Endothelial cell of umbilical vein (primary cell): Measurements from ENCODE around the gene HBP1. TPM values are rescaled to one million over a fixed set of nuclear protein-coding genes. Genes with fewer than 3 reads are reported as not detected.

Source experiments
- BruUV-seq: library from RNA; stranded (reverse); fragments of 400-500 nt; replicated peaks from 2 replicates; lab custom pipeline; 2021; lab: Mats Ljungman, UMichigan
- CTCF ChIA-PET: fragments of 300-600, 350-600 bp; sonication (Branson Sonifier 250); formaldehyde crosslinking; loops from one replicate; lab custom pipeline; 2021; ENCODE audit warnings: antibody characterized with exemption, inconsistent platforms; lab: Charles Lee
- POLR2A ChIA-PET: fragments of 300-600, 350-600 bp; sonication (Branson Sonifier 250); formaldehyde crosslinking; loops from one replicate; lab custom pipeline; 2021; ENCODE audit warnings: antibody characterized with exemption, inconsistent platforms; lab: Charles Lee
- DNase-seq: peaks from one replicate; pipeline ENCODE4 v3.0.0-alpha.2; 2011; ENCODE audit warnings: low read depth, low spot score
- FAIRE-seq: peaks from 2 replicates; lab custom pipeline; 2011; peaks lifted over from hg19 to GRCh38; lab: Jason Lieb, UNC
- H2AFZ ChIP-seq: 2 replicates; pipeline ENCODE4 v1.6.0; 2012; ENCODE audit warnings: low read depth, low read length, control low read depth, inconsistent platforms
- H3K27ac ChIP-seq: 2 replicates; pipeline ENCODE4 v1.5.1; 2011; ENCODE audit warnings: low read depth, mild to moderate bottlenecking, control low read depth, low read length, moderate library complexity; ENCODE audit not compliant: insufficient read depth
- H3K27me3 ChIP-seq, 2 experiments: 2 replicates each; pipeline versions ENCODE4 v1.6.0 to v1.6.1; 2011; ENCODE audit warnings: low read length in 2 of 2, mixed read lengths in 1 of 2; ENCODE audit not compliant: control insufficient read depth in 2 of 2, insufficient read depth in 2 of 2
- H3K36me3 ChIP-seq, 2 experiments: 2 replicates in 1 of 2; 3 replicates in 1 of 2; pipeline ENCODE4 v1.5.1; 2011; ENCODE audit warnings: low read length in 2 of 2, mild to moderate bottlenecking in 1 of 2, moderate library complexity in 1 of 2; ENCODE audit not compliant: control insufficient read depth in 2 of 2, insufficient read depth in 2 of 2; ENCODE audit errors: extremely low read depth in 1 of 2
- H3K4me1 ChIP-seq: 3 replicates; pipeline ENCODE4 v1.5.1; 2011; ENCODE audit warnings: mild to moderate bottlenecking, low read length; ENCODE audit not compliant: control insufficient read depth, insufficient read depth; ENCODE audit errors: extremely low read depth
- H3K4me2 ChIP-seq: 2 replicates; pipeline ENCODE4 v1.6.1; 2011; ENCODE audit warnings: low read length, control low read depth, mixed read lengths; ENCODE audit not compliant: insufficient read depth
- H3K4me3 ChIP-seq, 3 experiments: fragments of 200-600 bp in 1 of 3; sonication (generic), shearing (Covaris generic) in 1 of 3; replicated peaks in 1 of 3; 2 replicates each; pipeline ENCODE4 v1.5.1; 2011 to 2016; ENCODE audit warnings: control low read depth in 3 of 3, low read length in 3 of 3, mild to moderate bottlenecking in 2 of 3, inconsistent platforms in 1 of 3, low read depth in 1 of 3, moderate library complexity in 1 of 3; ENCODE audit not compliant: insufficient read depth in 1 of 3
- H3K79me2 ChIP-seq: 2 replicates; pipeline ENCODE4 v1.6.0; 2012; ENCODE audit warnings: low read length, inconsistent platforms; ENCODE audit not compliant: control insufficient read depth, insufficient read depth
- H3K9ac ChIP-seq: replicated peaks from 2 replicates; pipeline ENCODE3; 2011; ENCODE audit warnings: low read length, control low read depth; ENCODE audit not compliant: insufficient read depth; ENCODE audit errors: extremely low read depth
- H3K9me1 ChIP-seq: replicated peaks from 3 replicates; pipeline ENCODE4 v1.6.0; 2011; ENCODE audit warnings: mild to moderate bottlenecking, low read length; ENCODE audit not compliant: control insufficient read depth, insufficient read depth; ENCODE audit errors: extremely low read depth
- H3K9me3 ChIP-seq: replicated peaks from 2 replicates; pipeline ENCODE4 v1.5.1; 2012; ENCODE audit warnings: low read length, inconsistent platforms; ENCODE audit not compliant: control insufficient read depth, insufficient read depth
- H4K20me1 ChIP-seq: replicated peaks from 2 replicates; pipeline ENCODE3; 2011; ENCODE audit warnings: mild to moderate bottlenecking, low read length; ENCODE audit not compliant: control insufficient read depth, insufficient read depth; ENCODE audit errors: extremely low read depth
- CTCF ChIP-seq, 2 donors: IDR thresholded peaks; 1 replicate in 1 of 2; 2 replicates in 1 of 2; pipeline ENCODE4 v1.5.1; 2011; ENCODE audit warnings: low read length in 2 of 2, mild to moderate bottlenecking in 2 of 2, moderate library complexity in 2 of 2, control low read depth in 1 of 2, inconsistent platforms in 1 of 2, low read depth in 1 of 2; ENCODE audit not compliant: insufficient read depth in 1 of 2; ENCODE audit errors: extremely low read depth in 1 of 2
- EZH2 ChIP-seq: IDR thresholded peaks from 2 replicates; pipeline ENCODE4 v1.6.1; 2012; ENCODE audit warnings: borderline replicate concordance, low read depth, mild to moderate bottlenecking, moderate library complexity, low read length, inconsistent platforms; ENCODE audit not compliant: severe bottlenecking
- FOS ChIP-seq: IDR thresholded peaks from 2 replicates; pipeline ENCODE4 v1.6.1; 2011; ENCODE audit warnings: mild to moderate bottlenecking, low read length, moderate library complexity, borderline replicate concordance; ENCODE audit not compliant: insufficient read depth
- GATA2 ChIP-seq: IDR thresholded peaks from 2 replicates; pipeline ENCODE4 v1.7.0; 2011; ENCODE audit warnings: low read depth, mild to moderate bottlenecking, moderate library complexity, mixed read lengths, low read length; ENCODE audit not compliant: insufficient read length, insufficient read depth
- JUN ChIP-seq: IDR thresholded peaks from 2 replicates; pipeline ENCODE4 v1.6.1; 2011; ENCODE audit warnings: borderline replicate concordance, low read depth; ENCODE audit not compliant: insufficient read length, insufficient read depth
- MAX ChIP-seq: IDR thresholded peaks from 2 replicates; pipeline ENCODE4 v1.6.1; 2011; ENCODE audit not compliant: insufficient read depth, insufficient read length
- MYC ChIP-seq: IDR thresholded peaks from one replicate; pipeline ENCODE4 v1.6.1; 2011; ENCODE audit warnings: mild to moderate bottlenecking, low read depth, low read length
- POLR2A ChIP-seq: IDR thresholded peaks from 2 replicates; pipeline ENCODE4 v1.6.1; 2012; ENCODE audit warnings: low read depth, mild to moderate bottlenecking, control low read depth, low read length
- POLR2AphosphoS5 ChIP-seq: IDR thresholded peaks from 2 replicates; pipeline ENCODE4 v1.6.1; 2012; ENCODE audit warnings: low read depth, mild to moderate bottlenecking, control low read depth, low read length, moderate library complexity; ENCODE audit not compliant: insufficient read depth
- dilution Hi-C: fragments of 300-500 bp; cut with MboI; formaldehyde crosslinking; loops from one replicate; pipeline ENCODE4 v1.15.0; 2019; ENCODE audit warnings: low sequenced_read_pairs; ENCODE audit not compliant: extremely low pct_ligation_motif_present
- intact Hi-C: fragments of 100-400 bp; cut with micrococcal nuclease; formaldehyde crosslinking; loops from one replicate; pipeline ENCODE4 v1.10.0; 2022
- polyA plus RNA-seq, 4 experiments: library from polyadenylated mRNA; depleted of rRNA in 3 of 4; stranded (reverse) in 3 of 4; unstranded in 1 of 4; fragments of >200 nt; gene quantifications; 2 replicates each; pipeline versions ENCODE4 v1.2.1 to v1.2.3, GENCODE V29; 2011 to 2012; ENCODE audit warnings: missing spikeins in 1 of 4
- total RNA-seq: library from RNA; stranded (reverse); gene quantifications from 2 replicates; pipeline ENCODE4 v1.2.3, GENCODE V29; 2021

HBP1 gene
- total and polyA plus RNA-seq, 2 donors (not counting 3 experiments of a cell fraction or from before 2014, with no cell fraction given), result 49.6 to 63.4 TPM

GRCh38 chr7:107224374-107225223 is 55.8 kb downstream of the HBP1 start:
- H4K20me1 ChIP-seq, result no peaks in the 10 kb centered on the region
- no peak for DNase-seq
- no peak overlapping the region for H3K4me3 ChIP-seq
- no TSS peak for BruUV-seq
- H3K27me3 ChIP-seq, result no peaks in the 10 kb centered on the region
- no peak overlapping the region for H3K9ac ChIP-seq
- H3K36me3 ChIP-seq, result no peaks in the 10 kb centered on the region
- FAIRE-seq, result no peak
- no peaks in the 10 kb centered on the region for H3K9me1 ChIP-seq
- H3K79me2 ChIP-seq, result no peaks in the 10 kb centered on the region
- intact Hi-C loops (no loop called here), dilution Hi-C loops (no loop called here)
- no peak for TF ChIP-seq EZH2
- TF ChIP-seq MYC, result no peak
- no peak for TF ChIP-seq POLR2A
- no peak for TF ChIP-seq FOS
- no peak for TF ChIP-seq CTCF (IDR thresholded peaks at IDR 0.05; ENCODE audit: extremely low read depth in 1 of 2, insufficient read depth in 1 of 2, low read depth in 1 of 2, low read length in 2 of 2)
- TF ChIP-seq POLR2AphosphoS5, result no peak
- TF ChIP-seq JUN, result no peak
- TF ChIP-seq GATA2, result no peak
- no peak for TF ChIP-seq MAX
- H2AFZ ChIP-seq, result no peak overlapping the region
- no peak overlapping the region for H3K4me2 ChIP-seq
- H3K27ac ChIP-seq, result no peak overlapping the region
- no peaks in the 10 kb centered on the region for H3K9me3 ChIP-seq
- ChIA-PET CTCF (interaction anchor here (0.6 to 1.4 kb wide), 2 partner anchors 87 to 650 kb away, joined by 4 to 5 read pairs; no protein-coding TSS in a partner anchor), POLR2A (no interaction called here)
- peaks cover 3% of the 10 kb centered on the region for H3K4me1 ChIP-seq
